NT2/D1 (cell line): ENCODE results near the gene IL13RA2.

Experiments used
- YY1 ChIP-seq: IDR thresholded peaks from 2 replicates; pipeline ENCODE4 v1.6.1; 2011; ENCODE audit not compliant: insufficient read length, insufficient read depth
- ZNF274 ChIP-seq: IDR thresholded peaks from 2 replicates; pipeline ENCODE4 v1.6.1; 2011; ENCODE audit warnings: mild to moderate bottlenecking, low read depth, low read length

GRCh38 chrX:115023139-115023538, 5.7 kb upstream of the IL13RA2 start:
- TF ChIP-seq ZNF274: no peak
- no peak for TF ChIP-seq YY1
